Stimulated activated effector memory CD8-positive, alpha-beta T cell treated with anti-CD3 and anti-CD28 coated beads, Interleukin-12 subunit alpha, Interleukin-12 subunit beta, amount 100 ng/mL, for 72 hours (primary cell): ENCODE results near the gene ARHGAP40.
A peak's percentile ranks its signal among the peaks of the same experiment; 100 is the strongest.

Experiments used
- ATAC-seq: fragments of 150-1000 bp; cut with Tn5 transposase; 2 replicates; pipeline ENCODE4 v1.10.0; 2021
- DNase-seq, 2 donors: peaks; one replicate each; pipeline ENCODE4 v3.0.0; 2021 to 2022; ENCODE audit warnings: low spot score in 2 of 2
- H3K27ac Mint-ChIP-seq: one replicate; pipeline ENCODE4 v1.8.0; 2022; ENCODE audit warnings: mild to moderate bottlenecking, mixed read lengths
- H3K36me3 Mint-ChIP-seq: one replicate; pipeline ENCODE4 v1.8.0; 2022; ENCODE audit warnings: mild to moderate bottlenecking, mixed read lengths
- H3K4me1 Mint-ChIP-seq: one replicate; pipeline ENCODE4 v1.8.0; 2022; ENCODE audit warnings: mixed read lengths
- H3K4me3 Mint-ChIP-seq: one replicate; pipeline ENCODE4 v1.8.0; 2022; ENCODE audit warnings: mild to moderate bottlenecking, mixed read lengths
- H3K9me3 Mint-ChIP-seq: one replicate; pipeline ENCODE4 v1.8.0; 2022; ENCODE audit warnings: mixed read lengths

The ARHGAP40 gene

GRCh38 chr20:38600057-38600456 is 1.6 kb upstream of the ARHGAP40 start:
- ATAC-seq: no peak
- H3K4me3 Mint-ChIP-seq: no peak overlapping the region

DNA sequence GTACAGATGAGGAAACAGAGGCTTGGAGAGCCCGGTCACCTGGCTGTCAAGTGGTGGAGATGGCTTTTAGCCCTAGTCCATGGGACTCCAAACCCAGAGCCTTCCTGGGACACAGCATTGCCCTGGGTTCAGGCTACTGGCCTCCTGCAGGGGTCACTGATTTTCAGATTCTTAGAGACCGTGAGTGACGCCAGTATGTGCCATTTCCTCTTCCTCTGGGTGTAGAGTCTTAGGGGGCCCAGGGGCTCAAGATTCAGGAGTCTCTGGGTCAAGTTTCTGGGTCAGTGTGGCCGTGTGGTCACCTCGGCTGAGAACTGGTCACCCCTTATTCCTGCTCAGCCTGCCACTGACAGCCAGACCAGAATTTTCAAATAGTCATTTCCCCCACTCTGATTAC is 574 bp downstream of the ARHGAP40 start:
- peak overlapping the region; percentile 32 for H3K4me3 Mint-ChIP-seq
- no peak for DNase-seq

More at GRCh38 chr20:38600057-38600456, 1.6 kb upstream of the ARHGAP40 start:
- no peaks in the 10 kb centered on the region for H3K36me3 Mint-ChIP-seq
- no peak overlapping the region for H3K27ac Mint-ChIP-seq
- H3K4me1 Mint-ChIP-seq: peaks cover 7% of the 10 kb centered on the region
- DNase-seq: no peak
- H3K9me3 Mint-ChIP-seq: no peaks in the 10 kb centered on the region

DNA sequence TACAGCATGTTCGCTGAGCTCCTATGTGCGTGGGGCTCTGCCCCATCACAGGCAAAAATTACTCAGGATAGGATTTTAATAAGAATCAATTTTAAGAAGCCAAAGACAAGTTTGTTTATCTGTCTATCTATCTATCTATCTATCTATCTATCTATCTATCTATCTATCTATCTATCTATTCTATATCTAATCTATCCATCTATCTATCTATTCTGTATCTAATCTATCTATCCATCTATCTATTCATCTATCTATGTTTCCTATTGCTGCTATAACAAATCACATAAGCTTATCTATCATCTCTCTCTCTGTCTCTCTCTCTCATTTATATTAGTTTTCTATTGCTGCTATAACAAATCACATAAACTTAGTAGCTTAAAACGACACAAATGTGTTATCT is 1.7 kb downstream of the ARHGAP40 start:
- DNase-seq (no peak), ATAC-seq (no peak)
- Mint-ChIP-seq H3K4me3 (no peak overlapping the region), H3K9me3 (no peaks in the 10 kb centered on the region), H3K4me1 (peaks cover 7% of the 10 kb centered on the region), H3K27ac (no peak overlapping the region), H3K36me3 (no peaks in the 10 kb centered on the region)

More for the DNA sequence above, 574 bp downstream of the ARHGAP40 start:
- Mint-ChIP-seq H3K4me1 (peaks cover 7% of the 10 kb centered on the region), H3K27ac (no peak overlapping the region), H3K9me3 (no peaks in the 10 kb centered on the region), H3K36me3 (no peaks in the 10 kb centered on the region)
- no peak for ATAC-seq

DNA sequence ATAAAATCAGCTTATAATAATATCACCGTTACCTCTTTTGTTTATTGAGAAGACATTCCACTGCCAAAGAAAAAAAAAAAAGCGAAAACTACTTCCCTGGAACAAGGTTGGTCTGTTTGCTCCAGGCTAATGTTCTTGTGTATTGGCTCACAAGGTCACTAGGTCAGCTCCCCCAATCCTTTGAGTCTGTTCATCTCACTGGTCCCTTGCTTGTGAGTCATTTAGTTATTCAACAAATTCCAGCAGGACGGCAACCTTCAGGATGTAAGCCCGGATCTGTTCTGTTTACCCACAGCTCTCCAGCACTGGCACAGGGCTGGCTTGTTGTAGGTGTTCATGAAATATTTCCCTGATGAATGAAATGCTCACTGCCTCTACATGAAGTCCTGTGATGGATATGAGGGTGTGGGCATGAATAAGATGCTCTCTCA is 3.3 kb downstream of the ARHGAP40 start:
- H3K4me3 Mint-ChIP-seq: no peak overlapping the region
- DNase-seq (no peak), ATAC-seq (no peak)
- H3K4me1 Mint-ChIP-seq: peaks cover 7% of the 10 kb centered on the region
- H3K27ac Mint-ChIP-seq: no peak overlapping the region
- no peaks in the 10 kb centered on the region for H3K36me3 Mint-ChIP-seq
- no peaks in the 10 kb centered on the region for H3K9me3 Mint-ChIP-seq

GRCh38 chr20:38607351-38607750 is 5.7 kb downstream of the ARHGAP40 start:
- no peaks in the 10 kb centered on the region for H3K36me3 Mint-ChIP-seq
- no peak for ATAC-seq
- H3K27ac Mint-ChIP-seq: no peak overlapping the region

DNA sequence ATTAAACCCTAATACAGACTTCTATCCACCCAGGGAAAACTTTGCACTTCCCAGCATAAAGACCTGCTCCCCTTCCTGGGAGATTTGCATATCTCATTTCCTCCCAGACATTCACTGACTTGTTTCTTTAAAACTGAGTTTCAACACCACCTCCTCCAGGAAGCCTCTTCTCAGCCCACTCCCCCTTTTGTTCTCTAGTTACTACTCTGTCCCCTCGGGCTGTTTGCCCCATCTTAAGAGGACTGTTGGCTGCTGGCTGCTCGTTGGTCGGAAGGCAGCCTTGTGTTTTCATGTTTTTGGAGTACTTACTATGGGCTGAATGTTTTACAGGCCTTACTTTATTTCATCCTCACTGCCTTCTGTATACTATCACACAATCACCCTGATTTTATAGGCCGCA is 6.6 kb downstream of the ARHGAP40 start:
- H3K4me3 Mint-ChIP-seq: no peak overlapping the region
- H3K9me3 Mint-ChIP-seq: no peaks in the 10 kb centered on the region
- no peaks in the 10 kb centered on the region for H3K4me1 Mint-ChIP-seq
- DNase-seq: no peak
- ATAC-seq: no peak
- no peak overlapping the region for H3K27ac Mint-ChIP-seq
- no peaks in the 10 kb centered on the region for H3K36me3 Mint-ChIP-seq

More at GRCh38 chr20:38607351-38607750, 5.7 kb downstream of the ARHGAP40 start:
- Mint-ChIP-seq H3K4me3 (no peak overlapping the region), H3K4me1 (no peaks in the 10 kb centered on the region), H3K9me3 (no peaks in the 10 kb centered on the region)
- DNase-seq: no peak

DNA sequence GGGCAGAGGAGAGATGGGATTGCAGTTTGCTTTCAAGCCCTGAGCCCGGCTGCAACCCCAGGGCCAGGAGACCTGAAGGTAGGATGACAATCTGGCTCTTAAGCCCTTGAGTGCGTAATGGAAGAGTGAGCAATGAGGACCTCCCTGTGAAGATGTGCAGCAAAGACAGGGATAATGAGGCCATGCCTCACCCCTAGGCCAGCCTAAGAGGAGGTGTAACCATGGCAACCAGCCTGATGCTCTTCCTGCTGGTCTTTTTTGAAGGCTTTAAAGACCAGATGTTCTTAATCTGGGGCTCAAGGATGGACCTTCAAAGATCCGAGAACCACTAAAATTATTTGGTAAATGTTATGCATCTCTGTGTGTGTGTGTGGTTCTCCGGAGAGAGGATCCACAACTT is 8.2 kb downstream of the ARHGAP40 start:
- DNase-seq: no peak
- Mint-ChIP-seq H3K36me3 (no peaks in the 10 kb centered on the region), H3K27ac (no peak overlapping the region), H3K4me1 (no peaks in the 10 kb centered on the region), H3K4me3 (no peak overlapping the region), H3K9me3 (no peaks in the 10 kb centered on the region)
- no peak for ATAC-seq

DNA sequence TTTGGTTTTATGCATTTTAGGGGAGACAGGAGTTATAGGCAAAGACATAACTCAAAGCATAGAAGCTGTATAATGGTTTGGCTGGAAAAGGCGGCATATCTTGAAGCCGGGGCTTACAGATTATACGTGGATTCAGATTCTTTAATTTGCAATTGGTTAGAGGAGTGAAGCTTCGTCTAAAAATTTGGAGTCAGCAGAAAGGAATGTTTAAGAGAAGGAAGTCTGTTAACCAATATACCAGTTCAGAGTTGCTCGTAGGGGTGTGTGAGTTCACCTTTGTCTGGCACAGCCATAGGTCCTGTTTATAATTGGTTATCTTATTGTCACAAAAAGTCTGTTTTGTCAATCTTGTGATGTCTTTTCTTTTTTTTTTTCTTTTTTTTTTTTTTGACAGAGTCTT is 8.9 kb downstream of the ARHGAP40 start:
- ATAC-seq (no peak), DNase-seq (no peak)
- Mint-ChIP-seq H3K36me3 (no peaks in the 10 kb centered on the region), H3K9me3 (no peaks in the 10 kb centered on the region), H3K4me3 (no peak overlapping the region), H3K27ac (no peak overlapping the region), H3K4me1 (no peaks in the 10 kb centered on the region)

- ATAC-seq (no peak), DNase-seq (no peak)
- H3K27ac Mint-ChIP-seq: no peak overlapping the region
- no peak overlapping the region for H3K4me3 Mint-ChIP-seq
- no peaks in the 10 kb centered on the region for H3K36me3 Mint-ChIP-seq
- H3K4me1 Mint-ChIP-seq: no peaks in the 10 kb centered on the region
- no peaks in the 10 kb centered on the region for H3K9me3 Mint-ChIP-seq
These were observed 11.3 kb downstream of the ARHGAP40 start for GRCh38 chr20:38612751-38613515.

- Mint-ChIP-seq H3K27ac (no peak overlapping the region), H3K36me3 (no peaks in the 10 kb centered on the region), H3K9me3 (no peaks in the 10 kb centered on the region)
These were observed 13.7 kb downstream of the ARHGAP40 start for GRCh38 chr20:38615283-38615682.

GRCh38 chr20:38616457-38616856 is 14.8 kb downstream of the ARHGAP40 start:
- DNase-seq (no peak), ATAC-seq (no peak)
- H3K9me3 Mint-ChIP-seq: no peaks in the 10 kb centered on the region
- H3K4me3 Mint-ChIP-seq: no peak overlapping the region
- no peak overlapping the region for H3K27ac Mint-ChIP-seq
- no peaks in the 10 kb centered on the region for H3K4me1 Mint-ChIP-seq
- H3K36me3 Mint-ChIP-seq: no peaks in the 10 kb centered on the region

More at GRCh38 chr20:38615283-38615682, 13.7 kb downstream of the ARHGAP40 start:
- no peak overlapping the region for H3K4me3 Mint-ChIP-seq
- no peaks in the 10 kb centered on the region for H3K4me1 Mint-ChIP-seq
- ATAC-seq (no peak), DNase-seq (no peak)

GRCh38 chr20:38617011-38617829 is 15.6 kb downstream of the ARHGAP40 start:
- Mint-ChIP-seq H3K36me3 (no peaks in the 10 kb centered on the region), H3K9me3 (no peaks in the 10 kb centered on the region), H3K4me3 (no peak overlapping the region), H3K4me1 (no peaks in the 10 kb centered on the region), H3K27ac (no peak overlapping the region)
- DNase-seq: no peak
- ATAC-seq: no peak

DNA sequence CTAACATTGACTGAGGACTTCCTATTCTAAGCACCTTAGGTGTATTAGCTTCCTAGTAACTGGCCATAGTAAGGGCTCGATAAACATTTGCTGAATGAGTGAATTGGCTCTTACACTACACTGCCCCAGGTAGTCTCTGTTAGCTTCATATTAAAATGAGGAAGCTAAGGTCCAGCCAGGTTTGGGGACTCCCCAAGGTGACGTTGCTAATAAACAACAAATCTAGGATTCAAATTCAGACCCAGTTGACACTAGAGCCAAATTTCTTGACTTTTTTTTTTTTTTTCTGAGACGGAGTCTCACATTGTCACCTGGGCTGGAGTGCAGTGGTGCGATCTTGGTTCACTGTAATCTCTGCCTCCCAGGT is 16.2 kb downstream of the ARHGAP40 start:
- H3K4me1 Mint-ChIP-seq: no peaks in the 10 kb centered on the region
- no peak overlapping the region for H3K4me3 Mint-ChIP-seq
- H3K27ac Mint-ChIP-seq: no peak overlapping the region
- no peak for DNase-seq
- H3K9me3 Mint-ChIP-seq: no peaks in the 10 kb centered on the region
- H3K36me3 Mint-ChIP-seq: no peaks in the 10 kb centered on the region
- ATAC-seq: no peak

DNA sequence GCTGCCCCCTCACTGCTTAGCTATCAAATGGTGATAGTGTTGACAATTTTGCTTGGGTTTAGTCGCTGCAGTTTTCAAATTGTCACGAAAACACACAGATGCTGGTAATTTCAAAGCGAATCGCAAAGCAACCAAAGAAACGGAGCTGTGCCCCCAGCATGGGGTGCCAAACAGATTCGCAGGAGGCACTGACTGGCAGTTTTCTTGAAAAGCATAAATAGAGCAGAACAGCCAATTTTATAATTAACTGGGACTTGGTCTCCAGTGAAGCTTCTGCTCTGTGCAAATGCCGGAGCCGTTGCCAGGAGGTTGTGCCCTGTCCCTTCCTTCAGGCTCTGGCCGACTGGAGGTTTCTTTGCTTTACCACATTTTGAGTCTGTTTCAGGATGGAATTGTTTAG is 18.8 kb downstream of the ARHGAP40 start:
- Mint-ChIP-seq H3K4me1 (no peaks in the 10 kb centered on the region), H3K4me3 (no peak overlapping the region), H3K36me3 (no peaks in the 10 kb centered on the region), H3K27ac (no peak overlapping the region), H3K9me3 (no peaks in the 10 kb centered on the region)
- no peak for ATAC-seq
- no peak for DNase-seq

DNA sequence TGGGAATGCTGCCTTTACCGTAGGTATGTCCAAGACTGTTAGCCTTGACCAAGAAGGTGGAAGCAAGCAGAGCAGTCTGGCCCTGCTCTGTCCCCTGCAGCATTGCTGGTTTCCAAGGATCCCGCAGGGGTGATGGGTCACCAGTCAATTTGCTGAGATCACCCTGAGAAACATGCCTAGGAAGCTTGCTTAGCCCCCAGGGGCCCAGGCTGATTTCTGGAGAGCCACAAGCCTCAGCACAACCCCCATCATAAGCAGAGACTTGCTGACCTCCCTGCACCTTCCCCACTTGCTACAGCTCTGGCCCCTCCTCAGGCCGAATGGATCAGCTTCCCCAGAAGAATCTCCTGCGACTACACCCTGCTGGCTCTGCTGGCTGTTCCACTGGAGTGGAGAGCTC is 21.5 kb downstream of the ARHGAP40 start:
- no peaks in the 10 kb centered on the region for H3K36me3 Mint-ChIP-seq
- H3K9me3 Mint-ChIP-seq: no peaks in the 10 kb centered on the region
- no peak overlapping the region for H3K27ac Mint-ChIP-seq

DNA sequence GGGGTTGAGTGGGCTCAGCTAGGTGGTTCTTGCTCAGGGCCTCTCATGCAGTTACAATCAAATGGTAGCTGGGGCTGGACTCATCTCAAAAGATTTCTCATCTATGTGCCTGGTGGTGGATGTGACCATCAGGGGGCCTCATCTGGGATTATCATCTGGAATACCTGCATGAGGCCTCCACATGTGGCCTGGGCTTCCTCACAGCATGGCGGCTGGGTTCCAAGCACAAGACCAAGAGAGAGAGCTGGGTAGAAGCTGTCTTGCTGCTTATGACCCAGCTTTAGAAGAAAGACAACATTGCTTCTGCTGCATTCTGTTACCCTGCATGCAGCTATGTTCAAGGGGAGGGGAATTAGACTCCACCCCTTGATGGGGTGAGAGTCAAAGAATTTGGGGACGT is 22.5 kb downstream of the ARHGAP40 start:
- DNase-seq (no peak), ATAC-seq (no peak)
- Mint-ChIP-seq H3K36me3 (no peaks in the 10 kb centered on the region), H3K4me1 (no peaks in the 10 kb centered on the region), H3K4me3 (no peak overlapping the region), H3K27ac (no peak overlapping the region), H3K9me3 (no peaks in the 10 kb centered on the region)

More for the DNA sequence above, 21.5 kb downstream of the ARHGAP40 start:
- Mint-ChIP-seq H3K4me1 (no peaks in the 10 kb centered on the region), H3K4me3 (no peak overlapping the region)
- ATAC-seq (no peak), DNase-seq (no peak)
